Measurements from ENCODE around the gene LPXN. TPM values are rescaled to one million over a fixed set of nuclear protein-coding genes. Genes with fewer than 3 reads are reported as not detected.

LPXN gene
- total and polyA plus RNA-seq, 7 donors = 4.8 to 26.8 (median 11.4) TPM

DNA sequence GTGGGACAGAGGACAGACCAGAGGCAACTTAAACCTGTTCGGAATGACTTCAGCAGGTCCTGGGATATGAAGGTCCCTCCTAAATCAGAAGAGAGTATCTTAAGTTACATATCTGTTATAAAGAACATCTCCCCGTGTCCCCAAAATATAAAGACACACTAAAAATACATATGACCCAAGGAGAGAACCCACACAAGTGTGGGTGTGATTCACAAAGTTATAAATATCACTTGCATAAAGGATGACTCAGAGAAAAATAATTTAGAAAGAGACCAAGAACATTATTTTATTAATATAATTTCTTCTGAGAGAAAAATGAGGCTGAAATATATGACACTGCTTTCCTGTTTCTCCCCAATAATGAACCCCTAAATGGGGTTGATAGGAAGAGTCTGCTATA lies 82.0 kb downstream of the LPXN start:
- intact Hi-C loops (cut with DNase I) = no loop called here

GRCh38 chr11:58490827-58491226 lies 84.8 kb downstream of the LPXN start:
- no peak for DNase-seq
- no peaks in the 10 kb centered on the region for H3K36me3 ChIP-seq
- H3K4me3 ChIP-seq = no peak overlapping the region
- H3K27me3 ChIP-seq = no peaks in the 10 kb centered on the region
- H3K27ac ChIP-seq = no peak overlapping the region
- WGBS, 2 donors = 64 to 91% methylated on average over 2 of the region's 2 CpGs
- no peaks in the 10 kb centered on the region for H3K9me3 ChIP-seq
- peaks cover 0 to 3% (median 0%) of the 10 kb centered on the region in 4 donors for H3K4me1 ChIP-seq
- no peak for TF ChIP-seq CTCF (IDR thresholded peaks at IDR 0.05)
- intact Hi-C loops (cut with DNase I) = no loop called here

More for the DNA sequence above, 82.0 kb downstream of the LPXN start:
- Histone ChIP-seq H3K4me1 (peaks cover 0 to 6% (median 0%) of the 10 kb centered on the region in 4 donors), H3K27ac (no peak overlapping the region), H3K4me3 (no peak overlapping the region), H3K36me3 (no peaks in the 10 kb centered on the region), H3K9me3 (no peaks in the 10 kb centered on the region), H3K27me3 (no peaks in the 10 kb centered on the region)
- TF ChIP-seq POLR2AphosphoS5 (IDR thresholded peaks at IDR 0.05) = no peak
- no peak for TF ChIP-seq CTCF (IDR thresholded peaks at IDR 0.05)
- TF ChIP-seq EP300 (IDR thresholded peaks at IDR 0.05) = no peak
- TF ChIP-seq POLR2A (IDR thresholded peaks at IDR 0.05) = no peak
- WGBS, 2 donors = 79 to 89% methylated on average over 2 of the region's 2 CpGs
- no peak for DNase-seq

DNA sequence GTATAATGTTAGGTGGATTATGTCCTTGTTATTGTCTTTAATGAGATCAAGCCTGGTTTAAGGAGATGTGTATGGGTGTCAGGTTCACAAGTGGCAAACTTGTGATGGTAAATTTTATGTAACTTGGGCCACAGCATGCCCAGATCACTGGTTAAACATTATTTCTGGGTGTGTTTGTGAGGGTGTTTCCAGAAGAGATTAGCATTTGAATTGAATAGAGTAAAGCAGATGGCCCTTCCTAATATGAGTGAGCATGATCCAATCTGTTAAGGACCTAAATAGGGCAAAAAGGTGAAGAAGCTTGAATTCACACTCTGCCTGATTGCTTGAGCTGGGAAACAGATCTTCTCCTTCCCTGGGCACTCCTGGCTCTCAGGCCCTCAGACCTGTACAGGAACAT lies 88.5 kb downstream of the LPXN start:
- Histone ChIP-seq H3K4me1 (no peaks in the 10 kb centered on the region), H3K36me3 (no peaks in the 10 kb centered on the region), H3K27ac (no peak overlapping the region), H3K27me3 (no peaks in the 10 kb centered on the region), H3K4me3 (no peak overlapping the region), H3K9me3 (no peaks in the 10 kb centered on the region)
- no peak for DNase-seq
- TF ChIP-seq EP300 (IDR thresholded peaks at IDR 0.05) = no peak
- no peak for TF ChIP-seq POLR2A (IDR thresholded peaks at IDR 0.05)
- TF ChIP-seq POLR2AphosphoS5 (IDR thresholded peaks at IDR 0.05) = no peak
- TF ChIP-seq CTCF (IDR thresholded peaks at IDR 0.05) = no peak
- intact Hi-C loops (cut with DNase I) = no loop called here

DNA sequence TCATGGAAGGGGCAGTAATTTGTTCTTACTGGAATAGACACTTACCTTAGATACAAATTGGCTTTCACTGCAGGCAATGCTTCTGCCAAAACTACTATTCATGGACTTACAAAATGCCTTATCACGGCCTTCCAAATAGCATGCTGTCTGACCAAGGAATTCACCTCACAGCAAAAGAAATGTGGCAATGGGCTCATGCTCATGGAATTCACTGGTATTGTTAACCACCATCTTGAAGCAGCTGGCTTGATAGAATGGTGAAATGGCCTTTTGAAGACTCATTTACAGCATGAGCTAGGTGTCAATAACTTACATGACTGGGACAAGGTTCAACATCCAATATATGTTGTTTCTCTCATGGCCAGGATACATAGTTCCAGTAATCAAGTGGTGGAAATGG lies 89.7 kb downstream of the LPXN start:
- TF ChIP-seq POLR2A (IDR thresholded peaks at IDR 0.05) = no peak
- no peak for TF ChIP-seq EP300 (IDR thresholded peaks at IDR 0.05)
- Histone ChIP-seq H3K4me3 (no peak overlapping the region), H3K27ac (no peak overlapping the region), H3K36me3 (no peaks in the 10 kb centered on the region), H3K4me1 (no peaks in the 10 kb centered on the region), H3K27me3 (no peaks in the 10 kb centered on the region), H3K9me3 (no peaks in the 10 kb centered on the region)
- no peak for DNase-seq
- intact Hi-C loops (cut with DNase I) = no loop called here
- WGBS, 2 donors = 95 to 96% methylated on average over 1 of the region's 1 CpG

Other genes with a start within 250 kb of the LPXN start
- not detected for gene OR5B17, start 216.8 kb downstream of the LPXN start, total RNA-seq
- not detected for gene OR5B17, start 216.8 kb downstream of the LPXN start, polyA plus RNA-seq
- not detected for gene OR5B3, start 169.0 kb downstream of the LPXN start, total RNA-seq
- gene OR5B3, start 169.0 kb downstream of the LPXN start, polyA plus RNA-seq = not detected
- gene OR5B2, start 147.7 kb downstream of the LPXN start, total RNA-seq = under 1 TPM in 1 of 4 donors, not detected in 3; 0.36 TPM
- not detected for gene OR5B2, start 147.7 kb downstream of the LPXN start, polyA plus RNA-seq
- gene OR5B12, start 133.6 kb downstream of the LPXN start, total RNA-seq = not detected
- not detected for gene OR5B12, start 133.6 kb downstream of the LPXN start, polyA plus RNA-seq
- gene OR5B21, start 67.8 kb downstream of the LPXN start, total RNA-seq = under 1 TPM in 1 of 4 donors, not detected in 3; 0.83 TPM
- not detected for gene OR5B21, start 67.8 kb downstream of the LPXN start, polyA plus RNA-seq
- gene ZFP91, start 3.2 kb upstream of the LPXN start, total RNA-seq = 10 to 100 TPM; 68.4 to 77.4 (median 74.0) TPM
- gene ZFP91, start 3.2 kb upstream of the LPXN start, polyA plus RNA-seq = 10 to 100 TPM; 31.6 to 43.2 (median 34.2) TPM
- 1 to 10 TPM; 1.2 to 1.8 (median 1.7) TPM for gene CNTF, start 46.8 kb upstream of the LPXN start, total RNA-seq
- under 1 TPM in 1 of 3 donors, not detected in 2; 0.87 TPM for gene CNTF, start 46.8 kb upstream of the LPXN start, polyA plus RNA-seq
- not detected for gene GLYAT, start 156.1 kb upstream of the LPXN start, total RNA-seq
- under 1 TPM in 1 of 3 donors, not detected in 2; 0.16 TPM for gene GLYAT, start 156.1 kb upstream of the LPXN start, polyA plus RNA-seq